PFSK-1 (cell line): ENCODE data around the gene STIM2.

Experiments
- POLR2AphosphoS5 ChIP-seq: IDR thresholded peaks from 2 replicates; pipeline ENCODE4 v1.6.1; 2012; ENCODE audit warnings: low read depth, mild to moderate bottlenecking, control low read depth, low read length, moderate library complexity
- SIN3A ChIP-seq: IDR thresholded peaks from 2 replicates; pipeline ENCODE4 v1.6.1; 2012; ENCODE audit warnings: mild to moderate bottlenecking, low read length, moderate library complexity, borderline replicate concordance; ENCODE audit not compliant: insufficient read depth
- TAF1 ChIP-seq: IDR thresholded peaks from 2 replicates; pipeline ENCODE4 v1.6.1; 2012; ENCODE audit warnings: low read length, control low read depth, borderline replicate concordance; ENCODE audit not compliant: insufficient read depth
- TF ChIP-seq, protein P1 (sequence below), 2 experiments: IDR thresholded peaks; 2 replicates each; pipeline versions ENCODE4 v1.6.1 to v1.8.0; 2011 to 2012; ENCODE audit warnings: low read depth in 2 of 2, low read length in 2 of 2, control low read depth in 1 of 2, inconsistent platforms in 1 of 2, mild to moderate bottlenecking in 1 of 2, moderate library complexity in 1 of 2; ENCODE audit not compliant: insufficient read depth in 1 of 2

DNA sequence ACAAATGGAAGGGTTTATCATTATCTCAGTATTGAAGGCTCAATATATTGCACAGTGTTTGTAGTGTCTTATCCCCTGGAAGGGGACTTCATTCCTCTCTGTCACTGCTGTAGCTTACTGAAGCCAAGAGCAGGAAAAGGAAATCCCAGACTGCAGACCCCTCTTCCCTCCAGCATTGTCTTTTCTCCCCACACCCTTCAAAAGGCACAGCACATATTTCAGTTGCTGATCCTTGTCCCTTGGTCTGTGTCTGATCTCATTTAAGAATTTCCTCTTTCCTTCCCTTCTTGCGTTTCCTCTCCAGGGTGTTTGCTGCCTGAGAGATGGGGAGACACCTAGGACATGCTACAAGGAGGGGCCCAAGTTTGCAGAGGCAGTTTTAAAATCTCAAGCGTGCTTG is 40.1 kb downstream of the STIM2 start:
- TF ChIP-seq SIN3A (no peak), POLR2AphosphoS5 (no peak), TAF1 (no peak)
- TF ChIP-seq, protein P1, sequence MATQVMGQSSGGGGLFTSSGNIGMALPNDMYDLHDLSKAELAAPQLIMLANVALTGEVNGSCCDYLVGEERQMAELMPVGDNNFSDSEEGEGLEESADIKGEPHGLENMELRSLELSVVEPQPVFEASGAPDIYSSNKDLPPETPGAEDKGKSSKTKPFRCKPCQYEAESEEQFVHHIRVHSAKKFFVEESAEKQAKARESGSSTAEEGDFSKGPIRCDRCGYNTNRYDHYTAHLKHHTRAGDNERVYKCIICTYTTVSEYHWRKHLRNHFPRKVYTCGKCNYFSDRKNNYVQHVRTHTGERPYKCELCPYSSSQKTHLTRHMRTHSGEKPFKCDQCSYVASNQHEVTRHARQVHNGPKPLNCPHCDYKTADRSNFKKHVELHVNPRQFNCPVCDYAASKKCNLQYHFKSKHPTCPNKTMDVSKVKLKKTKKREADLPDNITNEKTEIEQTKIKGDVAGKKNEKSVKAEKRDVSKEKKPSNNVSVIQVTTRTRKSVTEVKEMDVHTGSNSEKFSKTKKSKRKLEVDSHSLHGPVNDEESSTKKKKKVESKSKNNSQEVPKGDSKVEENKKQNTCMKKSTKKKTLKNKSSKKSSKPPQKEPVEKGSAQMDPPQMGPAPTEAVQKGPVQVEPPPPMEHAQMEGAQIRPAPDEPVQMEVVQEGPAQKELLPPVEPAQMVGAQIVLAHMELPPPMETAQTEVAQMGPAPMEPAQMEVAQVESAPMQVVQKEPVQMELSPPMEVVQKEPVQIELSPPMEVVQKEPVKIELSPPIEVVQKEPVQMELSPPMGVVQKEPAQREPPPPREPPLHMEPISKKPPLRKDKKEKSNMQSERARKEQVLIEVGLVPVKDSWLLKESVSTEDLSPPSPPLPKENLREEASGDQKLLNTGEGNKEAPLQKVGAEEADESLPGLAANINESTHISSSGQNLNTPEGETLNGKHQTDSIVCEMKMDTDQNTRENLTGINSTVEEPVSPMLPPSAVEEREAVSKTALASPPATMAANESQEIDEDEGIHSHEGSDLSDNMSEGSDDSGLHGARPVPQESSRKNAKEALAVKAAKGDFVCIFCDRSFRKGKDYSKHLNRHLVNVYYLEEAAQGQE (IDR thresholded peaks at IDR 0.05; ENCODE audit: insufficient read depth in 1 of 2, low read depth in 2 of 2, low read length in 2 of 2): no peak
